ENCODE results near the gene ENG.
"Not testable (repeated sequence)": the region's sequence is repeated elsewhere in the genome, so short reads cannot be mapped to it uniquely, and the experiment has no call there.

Gene ENG

DNA sequence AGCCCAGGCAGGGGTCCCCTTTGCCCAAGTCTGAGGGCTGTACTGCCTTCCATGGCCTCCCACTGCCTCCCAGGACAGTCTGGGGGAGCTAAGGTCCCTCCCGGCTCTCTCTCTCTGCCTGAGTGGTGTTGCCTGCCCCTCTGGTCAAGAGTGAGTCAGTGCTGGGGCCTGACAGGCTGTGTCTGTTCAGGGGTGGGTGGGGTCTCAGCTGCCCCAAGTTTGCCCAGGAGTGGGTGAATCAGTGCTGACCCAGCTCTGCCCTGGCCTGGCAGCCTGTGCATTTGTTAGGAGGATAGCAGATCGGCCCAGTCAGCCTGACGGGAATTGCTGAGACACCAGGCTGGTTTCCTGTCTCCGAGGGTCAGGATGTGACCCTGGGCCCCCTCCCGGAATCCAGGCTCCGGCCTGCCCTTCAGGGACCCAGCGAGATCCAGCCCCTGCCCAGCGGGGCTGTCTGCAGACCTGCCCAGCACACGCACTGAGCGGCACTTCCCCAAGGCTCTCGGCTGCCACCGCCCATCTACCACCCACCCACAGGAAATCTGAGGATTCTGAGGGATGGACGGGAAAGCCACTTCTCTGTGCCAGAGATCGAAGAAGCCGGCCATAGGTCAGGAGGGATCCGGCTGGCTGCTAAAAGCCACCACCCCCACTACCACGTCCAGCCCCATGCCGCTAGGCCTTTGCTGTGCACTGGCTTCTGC, 15.9 kb downstream of the ENG start:
- DNase-seq = no peak

DNA sequence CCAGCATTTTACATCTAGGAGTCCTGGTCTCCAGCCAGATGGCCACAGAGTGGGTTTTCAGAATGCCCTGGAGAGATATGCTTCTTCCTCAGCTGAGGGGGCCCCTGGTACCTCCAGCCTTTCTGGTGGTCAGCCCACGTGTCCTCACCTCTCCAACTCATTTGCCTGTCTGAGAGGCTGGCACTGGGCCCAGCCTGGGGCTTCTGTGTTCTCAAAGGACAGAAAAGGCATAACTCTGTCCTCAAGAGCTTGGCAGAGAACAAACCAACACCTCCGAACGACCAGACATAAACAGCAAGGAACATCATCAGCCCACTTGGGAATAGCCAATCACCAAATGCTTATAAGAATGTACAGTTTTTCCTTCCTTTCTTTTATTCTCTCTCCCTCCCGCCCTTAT, 17.1 kb downstream of the ENG start:
- no peak for DNase-seq

DNA sequence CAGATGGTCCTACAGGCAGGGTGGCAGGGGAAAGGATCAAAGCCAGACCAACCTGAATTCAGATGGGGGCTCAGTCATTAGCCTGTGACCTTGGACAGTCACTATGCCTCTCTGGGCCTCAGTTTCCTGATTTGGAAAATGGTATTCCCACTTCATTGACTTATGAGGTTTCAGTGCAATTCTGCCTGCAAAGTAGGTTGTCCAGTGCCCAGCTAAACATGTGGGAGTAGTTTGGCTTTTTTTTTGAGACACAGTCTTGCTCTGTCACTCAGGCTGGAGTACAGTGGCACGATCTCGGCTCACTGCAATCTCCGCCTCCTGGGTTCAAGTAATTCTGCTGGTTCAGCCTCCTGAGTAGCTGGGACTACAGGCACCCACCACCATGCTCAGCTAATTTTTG, 17.9 kb downstream of the ENG start:
- not testable (repeated sequence) for DNase-seq

DNA sequence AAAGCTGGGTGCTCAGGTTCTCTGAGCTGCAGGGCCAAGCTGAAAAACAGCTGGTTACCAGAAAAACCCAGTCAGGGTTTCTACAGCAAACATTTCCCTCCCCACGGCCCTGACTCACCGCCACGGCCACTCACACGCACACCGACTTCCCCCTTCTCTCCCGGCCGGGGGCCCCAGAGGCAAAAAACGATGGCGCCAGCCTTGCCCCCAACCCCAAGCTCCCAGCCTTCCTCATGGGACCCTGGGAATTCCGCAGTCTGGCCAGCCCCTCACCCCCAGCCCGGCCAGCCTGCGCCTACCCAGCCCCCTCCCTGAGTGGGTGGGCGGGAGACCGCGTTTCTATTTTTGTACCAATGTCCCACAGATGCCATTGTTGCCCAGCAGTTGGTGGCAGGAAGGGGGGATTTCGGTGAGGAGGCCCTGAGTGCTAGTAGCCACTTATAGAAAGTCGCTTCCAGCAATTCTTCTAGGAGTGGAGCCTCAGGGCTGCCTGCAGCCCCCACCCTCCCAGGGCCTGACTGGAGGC, 18.4 kb downstream of the ENG start:
- no peak for DNase-seq

DNA sequence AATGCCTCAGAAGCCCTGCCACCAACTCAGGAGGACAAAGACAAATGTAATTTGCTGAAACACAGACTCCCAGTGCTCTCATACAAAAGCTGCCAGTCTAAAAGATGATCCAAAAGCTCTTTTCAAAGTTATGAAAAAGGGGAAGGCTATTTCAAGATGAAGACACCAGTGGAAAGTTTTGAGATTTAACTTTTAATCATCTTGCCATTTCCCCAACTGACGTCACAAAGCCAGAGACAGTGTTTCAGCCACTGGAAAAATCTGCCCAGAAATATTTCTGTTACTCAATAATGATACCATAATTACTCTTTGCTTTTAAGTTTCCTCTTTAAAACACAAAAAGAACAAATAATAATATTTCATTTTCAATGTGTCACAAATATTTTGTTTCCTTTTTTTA, 20.9 kb downstream of the ENG start:
- no peak for DNase-seq

DNA sequence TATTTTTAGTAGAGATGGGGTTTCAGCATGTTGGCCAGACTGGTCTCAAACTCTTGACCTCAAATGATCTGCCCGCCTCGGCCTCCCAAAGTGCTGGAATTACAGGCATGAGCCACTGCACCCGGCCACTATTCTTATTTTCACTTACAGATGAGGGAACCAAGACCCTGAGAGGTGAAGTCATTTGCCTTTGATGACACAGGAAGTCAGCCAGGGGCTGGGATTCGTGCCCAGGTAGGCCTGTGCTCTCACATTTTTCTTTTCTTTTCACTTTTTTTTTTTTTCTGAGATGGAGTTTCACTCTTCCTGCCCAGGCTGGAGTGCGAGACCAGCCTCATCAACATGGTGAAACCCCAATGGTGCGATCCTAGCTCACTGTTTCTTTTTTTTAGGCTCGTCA, 22.2 kb downstream of the ENG start:
- DNase-seq = no peak

DNA sequence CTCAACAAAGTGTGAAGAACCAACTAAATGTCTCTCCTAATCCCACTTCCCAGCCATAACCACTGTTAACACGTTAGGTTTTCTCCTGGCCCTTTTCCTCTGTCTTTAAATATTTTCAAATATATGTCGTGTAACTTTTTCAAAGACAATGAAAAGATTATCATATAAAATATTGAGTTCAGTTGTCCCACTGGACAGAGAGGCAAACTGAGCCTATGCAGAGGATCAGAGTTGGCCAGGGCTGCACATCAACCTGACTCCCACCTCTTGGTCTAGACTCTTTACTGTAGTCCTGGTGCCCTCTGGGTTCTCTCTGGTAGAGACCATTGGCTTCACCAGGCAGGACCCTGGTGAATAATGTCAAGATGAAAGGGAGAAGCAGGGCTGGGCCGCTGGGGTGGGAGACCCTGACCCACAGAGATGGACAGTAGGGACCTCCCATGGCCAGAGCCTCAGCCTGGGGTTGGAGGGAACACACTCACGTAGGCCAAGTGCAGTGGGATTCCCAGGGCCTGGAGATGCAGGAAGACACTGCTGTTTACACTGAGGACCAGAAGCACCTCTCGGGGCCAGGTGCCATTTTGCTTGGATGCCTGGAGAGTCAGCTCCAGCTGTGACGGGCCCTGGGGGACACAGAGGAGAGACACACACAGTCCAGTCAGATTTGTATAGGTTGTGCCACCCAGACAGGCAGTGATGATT, 25.1 kb downstream of the ENG start:
- no peak for DNase-seq

DNA sequence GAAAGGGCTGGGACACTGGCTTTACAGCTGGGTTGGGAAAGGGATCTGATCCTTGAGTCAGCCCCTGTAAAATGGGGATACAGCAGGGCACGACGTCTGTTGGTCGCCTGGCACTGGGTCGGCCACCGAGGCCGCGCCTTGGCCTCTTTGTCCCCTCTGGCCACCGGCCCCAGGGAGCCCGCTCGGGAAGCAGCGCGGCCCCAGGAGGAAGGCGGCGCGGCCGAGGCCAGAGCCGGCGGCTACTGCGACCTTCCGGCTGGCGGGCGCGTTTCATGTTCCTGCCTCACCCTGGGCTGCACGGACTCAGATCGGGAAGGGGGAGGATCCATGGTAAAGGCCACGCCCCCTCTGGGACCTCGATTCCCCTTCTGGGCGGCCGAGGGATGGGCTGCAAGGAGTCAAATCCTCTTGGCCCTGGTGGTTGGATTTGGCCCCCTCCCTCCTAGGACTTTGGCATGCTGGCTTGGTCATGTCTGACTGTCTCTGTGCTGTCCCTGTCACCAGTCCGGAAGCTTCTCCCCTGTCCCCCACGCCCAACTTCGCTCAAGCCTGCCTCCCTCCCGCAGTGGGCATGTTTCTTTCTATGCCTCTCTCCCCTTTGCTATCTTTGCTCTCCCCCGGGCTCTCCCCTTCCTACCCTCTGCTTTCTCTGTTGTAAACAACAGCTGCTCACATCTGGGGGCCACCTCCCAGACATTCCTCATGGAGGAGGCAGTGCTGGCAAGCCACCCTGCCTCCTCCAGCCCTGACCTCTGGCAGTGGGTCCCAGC, 26.0 kb downstream of the ENG start:
- DNase-seq = no peak

DNA sequence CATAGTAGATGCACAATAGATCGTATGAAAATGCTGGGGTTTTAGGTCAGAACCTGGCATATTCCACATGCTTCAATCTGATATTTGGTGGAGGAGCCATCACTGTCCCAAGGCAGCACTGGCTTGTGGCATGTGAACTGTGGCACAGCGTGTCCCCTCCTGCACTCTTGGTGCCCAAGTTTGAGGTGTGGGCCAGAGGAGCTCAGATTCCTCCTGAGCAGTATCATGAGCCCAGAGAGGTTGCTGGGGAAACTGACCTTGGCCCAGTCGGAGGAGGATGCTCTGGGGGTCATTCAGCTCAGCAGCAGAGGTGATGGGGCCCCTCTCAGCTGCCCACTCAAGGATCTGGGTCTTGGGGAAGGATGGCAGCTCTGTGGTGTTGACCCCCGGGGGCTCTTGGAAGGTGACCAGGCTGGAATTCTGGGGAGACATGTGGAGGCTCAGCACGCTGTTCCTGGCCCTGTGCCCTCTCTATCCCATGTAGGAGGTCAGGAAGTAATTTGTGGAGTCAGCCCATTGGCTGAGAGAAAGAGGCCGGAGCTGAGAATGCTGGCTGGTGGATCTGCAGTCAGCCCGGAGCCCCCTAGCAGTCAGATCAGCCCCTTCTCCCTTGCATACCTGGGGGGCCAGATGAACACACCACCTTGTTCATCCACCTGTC, 28.1 kb downstream of the ENG start:
- DNase-seq = no peak

DNA sequence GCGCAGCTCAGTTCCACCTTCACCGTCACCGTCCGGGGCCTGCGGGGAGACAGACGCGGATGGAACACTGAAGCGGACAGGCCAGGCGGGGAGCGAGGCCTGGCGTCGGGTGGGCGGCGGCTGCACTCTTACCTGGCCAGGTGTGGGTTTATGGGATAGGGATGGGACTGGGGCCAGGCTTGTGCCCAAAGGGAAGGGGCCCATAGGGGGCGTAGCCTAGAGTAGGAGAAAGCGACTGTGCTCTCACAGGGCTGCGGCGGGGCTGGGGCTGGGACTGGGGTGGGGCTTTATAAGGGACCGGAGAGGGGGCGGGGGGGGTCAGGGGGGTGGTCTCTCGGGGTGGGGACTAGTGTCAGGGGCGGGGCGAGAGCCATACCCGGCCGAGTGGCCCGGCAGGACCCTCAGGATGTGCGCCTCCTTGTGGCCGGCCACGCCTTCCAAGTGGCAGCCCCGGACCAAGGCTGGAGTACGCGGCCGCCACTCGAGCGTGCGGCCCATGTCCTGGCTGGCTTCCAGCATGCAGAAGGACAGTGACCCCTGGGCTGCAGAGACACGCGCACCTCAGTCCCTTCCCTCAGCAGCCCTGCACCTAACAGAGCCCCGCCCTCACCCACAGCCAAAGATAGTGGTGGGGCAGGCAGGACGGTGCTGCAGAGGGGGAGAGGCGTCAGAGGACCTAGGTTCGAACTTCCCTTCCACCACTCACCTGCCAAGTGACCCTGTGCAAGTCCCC, 29.0 kb downstream of the ENG start:
- DNase-seq = no peak

DNA sequence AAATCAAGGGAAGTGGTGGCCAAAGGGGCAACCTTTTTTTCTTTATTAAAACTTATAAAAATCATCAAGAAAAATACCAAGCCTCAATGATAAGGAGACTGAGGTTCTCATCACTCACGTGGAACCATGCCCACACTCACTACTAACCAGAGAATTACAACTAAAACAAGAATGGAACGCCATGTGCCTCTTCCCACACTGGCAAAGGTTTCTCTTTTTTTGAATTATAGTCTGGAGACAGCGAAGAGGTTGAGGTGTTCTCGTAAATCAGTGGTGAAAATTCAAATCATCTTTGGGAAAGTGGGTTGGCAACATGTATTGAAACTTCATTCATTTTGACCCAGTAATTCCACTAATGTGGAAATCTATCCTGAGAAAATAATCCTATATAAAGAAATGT, 32.4 kb downstream of the ENG start:
- DNase-seq = no peak

DNA sequence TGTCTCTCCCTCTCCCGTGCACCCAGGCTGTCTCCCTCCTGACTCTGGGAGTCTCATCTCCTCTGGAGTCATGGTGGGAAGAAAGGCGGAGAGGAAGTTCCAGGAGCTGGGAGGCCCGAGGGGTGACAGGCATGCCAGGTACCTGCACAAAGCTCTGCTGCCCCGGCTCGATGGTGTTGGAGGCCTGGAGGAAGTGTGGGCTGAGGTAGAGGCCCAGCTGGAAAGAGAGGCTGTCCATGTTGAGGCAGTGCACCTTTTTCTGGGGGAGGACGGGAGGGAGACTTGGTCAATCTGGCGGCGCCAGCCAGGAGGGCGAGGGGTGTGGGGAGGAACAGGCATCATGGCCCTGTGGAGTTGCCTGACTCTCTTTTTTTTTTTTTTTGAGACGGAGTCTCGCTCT, 35.9 kb downstream of the ENG start:
- no peak for DNase-seq

DNA sequence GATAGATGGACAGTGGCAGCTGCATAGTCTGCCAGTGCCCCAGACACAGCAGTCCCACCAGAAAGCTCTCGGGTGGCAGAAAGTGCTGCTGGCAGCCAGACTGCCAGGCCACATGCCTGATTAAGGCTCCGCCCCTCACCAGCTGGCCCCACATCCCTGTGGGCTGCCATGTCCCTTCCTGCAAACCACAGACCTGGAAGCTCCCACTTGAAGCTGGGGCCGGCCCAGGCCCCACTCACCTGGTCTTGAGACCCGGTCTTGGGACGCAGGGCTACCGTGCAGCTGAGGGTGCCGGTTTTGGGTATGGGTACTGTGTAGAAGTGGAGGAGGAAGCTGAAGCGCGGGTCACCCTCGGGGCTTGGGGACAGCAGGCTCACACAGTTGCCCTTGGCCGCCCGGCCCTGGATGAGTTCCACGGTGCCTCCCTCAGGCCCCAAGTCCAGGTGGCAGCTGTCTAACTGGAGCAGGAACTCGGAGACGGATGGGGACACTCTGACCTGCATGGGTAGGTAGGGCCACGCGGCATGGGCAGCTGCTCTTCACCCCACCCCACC, 36.5 kb downstream of the ENG start:
- no peak for DNase-seq

DNA sequence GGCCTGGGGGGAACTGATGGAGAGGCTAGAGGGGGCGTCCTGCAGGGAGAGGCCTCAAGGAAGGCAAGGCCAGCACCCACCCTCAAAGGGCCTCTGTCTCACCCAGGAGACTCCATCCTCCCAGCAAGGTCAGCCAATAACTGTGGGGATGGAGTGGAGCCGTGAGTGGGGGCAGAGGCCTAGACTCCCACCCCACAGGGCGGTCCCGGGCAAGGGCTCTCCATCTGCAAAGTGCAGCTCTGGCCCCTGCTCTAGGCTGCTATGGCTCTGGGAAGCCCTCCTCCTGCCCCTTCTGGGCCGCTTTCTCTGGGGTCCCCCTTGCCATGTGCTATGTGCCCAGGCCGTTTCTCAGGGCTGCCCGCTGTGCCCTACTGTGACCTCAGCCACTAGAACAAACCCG, 37.7 kb downstream of the ENG start:
- DNase-seq = no peak

DNA sequence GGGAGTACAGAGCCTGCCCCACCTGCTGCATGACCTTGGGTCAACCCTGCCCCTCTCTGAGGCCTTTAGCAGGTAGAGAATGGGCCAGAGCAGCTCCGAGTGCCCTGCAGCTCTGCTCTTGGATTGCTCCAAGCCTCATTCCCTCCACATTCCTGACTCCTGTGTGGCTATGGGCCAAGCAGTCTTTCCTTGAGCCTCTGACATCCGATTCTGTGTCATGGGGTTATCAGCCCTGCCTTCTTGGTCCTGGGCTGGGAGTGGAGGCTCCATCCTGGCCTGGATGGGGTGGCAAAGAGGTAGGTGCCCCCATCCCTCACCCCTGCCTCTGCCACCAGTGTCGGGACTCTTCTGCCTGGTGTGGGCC, 38.1 kb downstream of the ENG start:
- no peak for DNase-seq

DNA sequence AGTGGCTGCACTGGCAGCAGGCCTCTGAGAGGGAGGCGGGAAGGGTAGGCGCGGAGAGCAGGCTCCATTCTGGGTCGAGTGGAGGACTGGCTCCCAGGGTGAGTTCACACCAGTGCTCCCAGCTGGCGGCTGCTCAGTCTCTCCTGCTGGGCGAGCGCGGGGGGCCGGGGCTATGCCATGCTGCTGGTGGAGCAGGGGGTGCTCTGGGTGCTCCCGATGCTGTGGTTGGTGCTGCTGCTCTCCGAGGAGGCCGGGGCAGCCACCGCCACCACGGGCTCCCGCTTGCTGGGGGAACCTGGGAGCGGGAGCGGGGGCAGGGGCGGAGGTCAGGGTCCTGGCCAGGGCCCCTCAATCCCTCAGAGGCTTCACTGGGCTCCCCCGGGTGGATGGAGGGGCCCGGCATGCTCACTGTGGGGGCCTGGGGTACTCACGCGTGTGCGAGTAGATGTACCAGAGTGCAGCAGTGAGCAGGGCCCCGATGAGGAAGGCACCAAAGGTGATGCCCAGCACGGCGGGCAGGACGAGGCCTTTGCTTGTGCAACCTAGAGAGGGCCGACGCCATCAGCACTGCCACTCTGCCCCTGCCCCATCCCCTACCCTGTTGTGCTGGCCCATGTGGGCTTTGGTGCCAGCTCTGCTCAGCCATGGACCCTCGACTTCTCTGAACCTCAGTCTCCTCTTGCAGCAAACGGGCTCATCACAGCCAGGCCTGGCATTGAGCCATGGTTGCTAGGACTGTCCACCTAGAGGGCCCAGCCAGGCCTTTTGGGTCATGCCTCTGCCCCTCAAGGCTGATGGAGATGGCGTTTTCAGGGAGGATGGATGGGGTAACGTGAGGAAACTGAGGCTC, 38.7 kb downstream of the ENG start:
- no peak for DNase-seq

DNA sequence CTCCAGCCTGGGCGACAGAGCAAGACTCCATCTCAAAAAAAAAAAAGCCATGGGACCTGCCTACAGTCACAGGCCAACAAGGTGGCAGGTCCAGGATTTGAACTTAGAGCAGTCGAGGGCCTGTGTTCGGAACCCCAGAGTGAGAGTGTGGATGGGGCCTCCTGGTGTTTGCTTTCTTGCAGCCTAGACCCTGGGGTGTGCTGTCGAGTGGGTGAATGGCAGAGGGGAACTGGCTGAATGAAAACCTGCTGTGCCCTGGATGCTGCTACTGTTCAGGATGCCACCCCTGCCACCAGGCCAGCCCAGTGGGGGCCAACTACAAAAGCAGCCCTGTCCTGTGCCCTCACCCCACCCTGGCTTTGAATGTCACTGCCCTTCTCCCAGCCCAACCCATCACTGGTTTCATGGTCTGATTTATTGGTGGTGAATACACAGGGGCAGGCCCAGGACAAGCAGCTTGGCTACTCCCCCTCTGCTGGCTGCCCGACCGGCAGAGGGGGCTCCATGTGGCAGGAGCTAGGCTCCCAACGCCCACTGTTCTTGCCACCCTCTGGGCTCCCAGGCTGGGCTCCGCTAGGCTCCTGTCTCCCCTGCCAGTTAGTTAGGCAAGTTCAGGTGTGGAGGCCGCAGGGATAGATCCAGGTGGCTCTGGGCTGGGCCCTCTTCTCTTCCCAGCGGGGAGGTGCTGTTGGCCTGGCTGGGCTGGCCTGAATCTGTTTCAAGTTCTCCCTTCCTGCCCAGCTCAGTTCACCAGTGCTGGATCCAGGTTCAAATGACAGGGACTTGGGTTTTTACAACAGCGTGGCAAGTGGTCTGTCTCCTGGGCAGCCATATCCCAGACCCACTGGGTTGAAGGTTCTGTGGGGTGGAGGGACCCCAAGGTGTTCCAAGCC, 39.6 kb downstream of the ENG start:
- no peak for DNase-seq

DNA sequence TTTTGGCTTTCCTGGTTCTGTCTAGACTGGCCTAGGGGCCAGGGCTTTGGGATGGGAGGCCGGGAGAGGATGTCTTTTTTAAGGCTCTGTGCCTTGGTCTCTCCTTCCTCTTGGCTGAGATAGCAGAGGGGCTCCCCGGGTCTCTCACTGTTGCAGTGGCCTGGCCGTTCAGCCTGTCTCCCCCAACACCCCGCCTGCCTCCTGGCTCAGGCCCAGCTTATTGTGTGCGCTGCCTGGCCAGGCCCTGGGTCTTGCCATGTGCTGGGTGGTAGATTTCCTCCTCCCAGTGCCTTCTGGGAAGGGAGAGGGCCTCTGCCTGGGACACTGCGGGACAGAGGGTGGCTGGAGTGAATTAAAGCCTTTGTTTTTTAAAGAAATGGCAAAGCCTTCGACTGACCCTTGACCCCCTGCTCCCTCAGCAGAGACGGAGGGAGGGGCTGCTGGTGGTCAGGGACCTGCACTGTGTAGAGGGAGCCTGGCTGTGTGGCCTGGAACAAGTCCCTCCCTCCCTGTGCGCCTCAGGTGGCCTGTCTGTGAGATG, 40.7 kb downstream of the ENG start:
- no peak for DNase-seq

DNA sequence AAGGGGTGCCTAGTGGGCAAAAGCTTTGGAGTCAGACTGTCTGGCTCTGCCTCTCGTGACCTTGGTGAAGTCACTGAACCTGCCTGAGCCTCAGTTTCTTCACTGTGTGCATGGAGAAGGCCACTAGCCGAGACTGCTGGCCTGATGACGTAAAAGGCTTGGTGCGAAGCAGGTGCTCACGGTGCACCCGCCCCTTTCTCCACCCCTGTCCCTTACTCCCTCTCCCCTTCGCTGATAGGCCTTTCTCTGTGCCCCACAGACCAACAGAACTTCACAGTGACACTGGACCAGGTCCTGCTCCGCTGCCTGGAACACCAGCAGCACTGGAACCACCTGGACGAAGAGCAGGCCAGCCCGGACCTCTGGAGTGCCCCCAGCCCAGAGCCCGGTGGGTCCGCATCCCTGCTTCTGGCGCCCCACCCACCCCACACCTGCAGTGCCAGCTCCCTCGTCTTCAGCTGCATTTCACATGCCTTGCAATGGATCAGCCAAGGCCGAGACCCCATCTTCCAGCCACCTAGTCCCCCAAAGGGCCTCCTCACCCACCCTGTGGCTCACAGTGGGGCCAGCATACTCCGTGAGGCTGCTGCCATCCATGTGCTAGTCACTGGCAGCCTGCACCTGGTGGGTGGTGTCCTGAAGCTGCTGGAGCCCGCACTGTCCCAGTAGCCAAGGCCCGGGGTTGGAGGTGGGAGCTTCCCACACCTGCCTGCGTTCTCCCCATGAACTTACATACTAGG, 41.4 kb downstream of the ENG start:
- no peak for DNase-seq

All from NCI-H1048 (cell line).